GM23338 (cell line): ENCODE data around the gene TENM4.

Experiments
- CREB1 ChIP-seq: fragments of 250-450 bp; sonication (Bioruptor Pico); IDR thresholded peaks from 2 replicates; pipeline ENCODE4 v1.5.0; 2020; ENCODE audit warnings: low read depth, mild to moderate bottlenecking, moderate library complexity
- EZH2 ChIP-seq: fragments of 200-600 bp; sonication (generic); IDR thresholded peaks from one replicate; pipeline ENCODE4 v1.8.0; 2017; ENCODE audit warnings: antibody characterized with exemption, mild to moderate bottlenecking, low read depth; ENCODE audit not compliant: unreplicated experiment
- EZH2phosphoT487 ChIP-seq: fragments of 200-600 bp; sonication (generic); IDR thresholded peaks from one replicate; pipeline ENCODE4 v1.8.1; 2018; ENCODE audit warnings: antibody characterized with exemption; ENCODE audit not compliant: unreplicated experiment
- POLR2AphosphoS5 ChIP-seq: IDR thresholded peaks from 2 replicates; pipeline ENCODE4 v1.6.1; 2016; ENCODE audit warnings: antibody characterized with exemption, low read depth
- STAT1 ChIP-seq: IDR thresholded peaks from one replicate; pipeline ENCODE4 v1.6.1; 2016; ENCODE audit warnings: antibody characterized with exemption; ENCODE audit not compliant: unreplicated experiment
- ZNF114 ChIP-seq: fragments of 250-450 bp; sonication (Bioruptor Pico); IDR thresholded peaks from 2 replicates; pipeline ENCODE4 v1.5.0; 2020; ENCODE audit warnings: mild to moderate bottlenecking, moderate library complexity
- ZNF331 ChIP-seq: fragments of 250-450 bp; sonication (Bioruptor Pico); IDR thresholded peaks from 2 replicates; pipeline ENCODE4 v1.5.0; 2020; ENCODE audit warnings: low read depth, mild to moderate bottlenecking, moderate library complexity
- TF ChIP-seq, protein P1 (sequence below): IDR thresholded peaks from one replicate; pipeline ENCODE4 v1.6.1; 2018; ENCODE audit warnings: antibody characterized with exemption; ENCODE audit not compliant: unreplicated experiment
- TF ChIP-seq, protein P2 (sequence below), 2 experiments: fragments of 200-600 bp in 1 of 2; sonication (generic) in 1 of 2; conservative IDR thresholded peaks; 2 replicates each; pipeline versions ENCODE4 v1.5.1 to v1.6.1; 2016 to 2017; ENCODE audit warnings: antibody characterized with exemption in 2 of 2, low read depth in 2 of 2, mild to moderate bottlenecking in 2 of 2, moderate library complexity in 1 of 2

DNA sequence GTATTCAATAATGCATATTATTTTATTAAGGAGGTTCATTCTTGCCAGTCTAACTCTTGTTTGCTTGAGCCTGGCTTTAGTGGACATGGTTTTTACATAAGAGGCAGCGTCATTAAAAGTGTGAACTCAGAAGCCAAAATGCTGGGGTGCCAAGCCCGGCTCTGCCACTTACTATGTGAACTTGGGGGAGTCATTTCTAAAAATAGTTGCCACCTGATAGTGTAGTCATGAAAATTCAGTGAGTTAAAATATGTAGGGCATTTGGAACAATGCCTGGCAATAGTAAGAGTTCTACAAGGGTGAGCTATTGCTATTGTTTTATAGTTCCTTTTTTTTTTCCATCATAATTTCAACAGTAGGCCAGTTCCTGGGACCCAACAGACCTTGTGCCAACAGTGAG is 49.9 kb downstream of the TENM4 start:
- TF ChIP-seq, protein P1, sequence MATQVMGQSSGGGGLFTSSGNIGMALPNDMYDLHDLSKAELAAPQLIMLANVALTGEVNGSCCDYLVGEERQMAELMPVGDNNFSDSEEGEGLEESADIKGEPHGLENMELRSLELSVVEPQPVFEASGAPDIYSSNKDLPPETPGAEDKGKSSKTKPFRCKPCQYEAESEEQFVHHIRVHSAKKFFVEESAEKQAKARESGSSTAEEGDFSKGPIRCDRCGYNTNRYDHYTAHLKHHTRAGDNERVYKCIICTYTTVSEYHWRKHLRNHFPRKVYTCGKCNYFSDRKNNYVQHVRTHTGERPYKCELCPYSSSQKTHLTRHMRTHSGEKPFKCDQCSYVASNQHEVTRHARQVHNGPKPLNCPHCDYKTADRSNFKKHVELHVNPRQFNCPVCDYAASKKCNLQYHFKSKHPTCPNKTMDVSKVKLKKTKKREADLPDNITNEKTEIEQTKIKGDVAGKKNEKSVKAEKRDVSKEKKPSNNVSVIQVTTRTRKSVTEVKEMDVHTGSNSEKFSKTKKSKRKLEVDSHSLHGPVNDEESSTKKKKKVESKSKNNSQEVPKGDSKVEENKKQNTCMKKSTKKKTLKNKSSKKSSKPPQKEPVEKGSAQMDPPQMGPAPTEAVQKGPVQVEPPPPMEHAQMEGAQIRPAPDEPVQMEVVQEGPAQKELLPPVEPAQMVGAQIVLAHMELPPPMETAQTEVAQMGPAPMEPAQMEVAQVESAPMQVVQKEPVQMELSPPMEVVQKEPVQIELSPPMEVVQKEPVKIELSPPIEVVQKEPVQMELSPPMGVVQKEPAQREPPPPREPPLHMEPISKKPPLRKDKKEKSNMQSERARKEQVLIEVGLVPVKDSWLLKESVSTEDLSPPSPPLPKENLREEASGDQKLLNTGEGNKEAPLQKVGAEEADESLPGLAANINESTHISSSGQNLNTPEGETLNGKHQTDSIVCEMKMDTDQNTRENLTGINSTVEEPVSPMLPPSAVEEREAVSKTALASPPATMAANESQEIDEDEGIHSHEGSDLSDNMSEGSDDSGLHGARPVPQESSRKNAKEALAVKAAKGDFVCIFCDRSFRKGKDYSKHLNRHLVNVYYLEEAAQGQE: no peak
- TF ChIP-seq ZNF331 (CRISPR knock-in tag) (no peak), POLR2AphosphoS5 (no peak), EZH2phosphoT487 (no peak), EZH2 (no peak), CREB1 (CRISPR knock-in tag) (no peak), STAT1 (no peak), ZNF114 (no peak)
- TF ChIP-seq, protein P2, sequence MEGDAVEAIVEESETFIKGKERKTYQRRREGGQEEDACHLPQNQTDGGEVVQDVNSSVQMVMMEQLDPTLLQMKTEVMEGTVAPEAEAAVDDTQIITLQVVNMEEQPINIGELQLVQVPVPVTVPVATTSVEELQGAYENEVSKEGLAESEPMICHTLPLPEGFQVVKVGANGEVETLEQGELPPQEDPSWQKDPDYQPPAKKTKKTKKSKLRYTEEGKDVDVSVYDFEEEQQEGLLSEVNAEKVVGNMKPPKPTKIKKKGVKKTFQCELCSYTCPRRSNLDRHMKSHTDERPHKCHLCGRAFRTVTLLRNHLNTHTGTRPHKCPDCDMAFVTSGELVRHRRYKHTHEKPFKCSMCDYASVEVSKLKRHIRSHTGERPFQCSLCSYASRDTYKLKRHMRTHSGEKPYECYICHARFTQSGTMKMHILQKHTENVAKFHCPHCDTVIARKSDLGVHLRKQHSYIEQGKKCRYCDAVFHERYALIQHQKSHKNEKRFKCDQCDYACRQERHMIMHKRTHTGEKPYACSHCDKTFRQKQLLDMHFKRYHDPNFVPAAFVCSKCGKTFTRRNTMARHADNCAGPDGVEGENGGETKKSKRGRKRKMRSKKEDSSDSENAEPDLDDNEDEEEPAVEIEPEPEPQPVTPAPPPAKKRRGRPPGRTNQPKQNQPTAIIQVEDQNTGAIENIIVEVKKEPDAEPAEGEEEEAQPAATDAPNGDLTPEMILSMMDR (conservative IDR thresholded peaks at IDR 0.05; ENCODE audit: low read depth in 2 of 2): no peak
